ENCODE data around the gene KCNT2.

The KCNT2 gene

DNA sequence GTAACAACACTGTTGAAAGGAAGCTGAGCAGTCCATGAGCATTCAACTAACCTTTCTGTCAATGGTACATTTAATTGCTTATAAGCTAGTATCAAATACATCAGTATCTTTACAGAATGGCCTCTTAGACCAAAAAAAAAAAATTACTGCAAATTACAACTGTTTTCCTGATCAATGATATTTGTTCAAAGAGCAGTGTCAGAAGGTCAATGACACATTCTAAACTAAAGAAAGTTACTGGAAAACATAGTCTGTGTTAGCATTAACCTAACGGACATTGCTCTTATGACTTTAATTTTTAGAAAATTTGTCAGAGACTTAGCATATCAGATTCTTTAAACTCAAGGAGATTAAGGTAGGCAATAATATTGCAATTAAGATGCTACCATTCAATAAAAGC lies 162.5 kb downstream of the KCNT2 start:
- TF ChIP-seq CTCF (IDR thresholded peaks at IDR 0.05; ENCODE audit: low read length) (no peak), EZH2 (optimal IDR thresholded peaks at IDR 0.05; ENCODE audit: low read depth, low read length) (no peak), EZH2phosphoT487 (IDR thresholded peaks at IDR 0.05; ENCODE audit: low read length) (no peak)
- no peak overlapping the region for H2AFZ ChIP-seq (ENCODE audit: low read length)
- H3F3A ChIP-seq (ENCODE audit: insufficient read depth, low read length), result no peaks in the 10 kb centered on the region
- H3K27me3 ChIP-seq (replicated peaks; ENCODE audit: insufficient read depth, low read length), result no peaks in the 10 kb centered on the region
- H3K9me3 ChIP-seq (replicated peaks; ENCODE audit: insufficient read depth, low read length), result no peaks in the 10 kb centered on the region
- H3K9ac ChIP-seq (ENCODE audit: low read length), result no peak overlapping the region
- H3K4me3 ChIP-seq (ENCODE audit: low read length), result no peak overlapping the region
- H4K20me1 ChIP-seq (ENCODE audit: insufficient read depth, low read length), result no peaks in the 10 kb centered on the region
- H3K4me1 ChIP-seq (ENCODE audit: low read length), result no peaks in the 10 kb centered on the region
- H3K27ac ChIP-seq (ENCODE audit: low read length), result no peak overlapping the region
- no peaks in the 10 kb centered on the region for H3K9me2 ChIP-seq (replicated peaks; ENCODE audit: insufficient read depth, low read length)
- no peak for DNase-seq
- no peaks in the 10 kb centered on the region for H3K36me3 ChIP-seq (replicated peaks; ENCODE audit: insufficient read depth, low read length)
- H3K79me2 ChIP-seq (ENCODE audit: low read length), result no peaks in the 10 kb centered on the region
- H3K4me2 ChIP-seq (ENCODE audit: low read depth, low read length), result no peak overlapping the region

DNA sequence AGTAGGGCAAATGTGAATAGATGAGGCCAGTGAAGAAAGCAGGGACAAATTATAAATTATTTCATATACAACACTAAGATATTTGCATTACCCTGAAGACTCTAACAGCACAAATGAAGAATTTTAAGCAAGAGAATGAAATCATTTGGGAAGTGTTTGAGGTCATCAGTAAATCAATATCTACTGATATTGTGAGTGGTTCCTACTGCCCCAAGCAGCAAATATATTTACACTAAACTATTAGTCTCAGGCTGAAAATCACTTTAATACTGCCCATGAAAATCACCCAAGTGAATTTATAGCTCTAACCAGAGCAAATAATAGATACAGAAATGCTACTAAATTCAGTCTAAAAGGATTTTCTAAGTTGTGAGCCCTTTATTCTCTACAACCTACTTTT lies 163.6 kb downstream of the KCNT2 start:
- no peaks in the 10 kb centered on the region for H3F3A ChIP-seq (ENCODE audit: insufficient read depth, low read length)
- no peaks in the 10 kb centered on the region for H3K9me2 ChIP-seq (replicated peaks; ENCODE audit: insufficient read depth, low read length)
- no peaks in the 10 kb centered on the region for H3K27me3 ChIP-seq (replicated peaks; ENCODE audit: insufficient read depth, low read length)
- DNase-seq, result no peak
- H3K4me1 ChIP-seq (ENCODE audit: low read length), result no peaks in the 10 kb centered on the region
- no peak overlapping the region for H3K27ac ChIP-seq (ENCODE audit: low read length)
- H3K4me2 ChIP-seq (ENCODE audit: low read depth, low read length), result no peak overlapping the region
- H3K79me2 ChIP-seq (ENCODE audit: low read length), result no peaks in the 10 kb centered on the region
- no peak overlapping the region for H3K4me3 ChIP-seq (ENCODE audit: low read length)
- no peak overlapping the region for H2AFZ ChIP-seq (ENCODE audit: low read length)
- H3K9me3 ChIP-seq (replicated peaks; ENCODE audit: insufficient read depth, low read length), result no peaks in the 10 kb centered on the region
- no peaks in the 10 kb centered on the region for H3K36me3 ChIP-seq (replicated peaks; ENCODE audit: insufficient read depth, low read length)
- H3K9ac ChIP-seq (ENCODE audit: low read length), result no peak overlapping the region
- no peak for TF ChIP-seq EZH2 (optimal IDR thresholded peaks at IDR 0.05; ENCODE audit: low read depth, low read length)
- no peak for TF ChIP-seq EZH2phosphoT487 (IDR thresholded peaks at IDR 0.05; ENCODE audit: low read length)
- no peak for TF ChIP-seq CTCF (IDR thresholded peaks at IDR 0.05; ENCODE audit: low read length)
- H4K20me1 ChIP-seq (ENCODE audit: insufficient read depth, low read length), result no peaks in the 10 kb centered on the region

DNA sequence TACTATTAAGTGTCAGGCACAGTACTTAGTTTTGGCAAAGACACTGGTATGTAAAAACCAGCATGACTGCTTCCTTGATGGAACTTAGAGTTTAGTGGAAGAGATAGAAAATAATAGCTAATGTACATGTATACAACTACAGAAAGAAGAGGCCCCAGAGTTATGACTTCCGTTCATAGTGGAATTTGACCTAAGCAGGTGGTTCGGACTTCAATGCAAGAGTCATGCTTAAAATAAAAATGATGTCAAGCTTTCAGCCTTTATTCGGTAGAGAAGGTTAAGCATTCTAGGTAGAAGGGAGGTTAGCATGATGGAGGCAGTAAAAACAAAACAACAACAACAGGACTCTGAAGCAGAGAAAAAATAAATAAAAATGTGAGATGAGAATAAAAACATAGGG lies 165.9 kb downstream of the KCNT2 start:
- DNase-seq, result no peak
- no peaks in the 10 kb centered on the region for H3K9me3 ChIP-seq (replicated peaks; ENCODE audit: insufficient read depth, low read length)
- H3K9ac ChIP-seq (ENCODE audit: low read length), result no peak overlapping the region
- H3K27ac ChIP-seq (ENCODE audit: low read length), result no peak overlapping the region
- no peak overlapping the region for H3K4me3 ChIP-seq (ENCODE audit: low read length)
- H3K4me2 ChIP-seq (ENCODE audit: low read depth, low read length), result no peak overlapping the region
- no peak overlapping the region for H2AFZ ChIP-seq (ENCODE audit: low read length)
- H4K20me1 ChIP-seq (ENCODE audit: insufficient read depth, low read length), result no peaks in the 10 kb centered on the region
- TF ChIP-seq EZH2phosphoT487 (IDR thresholded peaks at IDR 0.05; ENCODE audit: low read length), result no peak
- TF ChIP-seq EZH2 (optimal IDR thresholded peaks at IDR 0.05; ENCODE audit: low read depth, low read length), result no peak
- TF ChIP-seq CTCF (IDR thresholded peaks at IDR 0.05; ENCODE audit: low read length), result no peak
- H3K79me2 ChIP-seq (ENCODE audit: low read length), result no peaks in the 10 kb centered on the region
- H3K27me3 ChIP-seq (replicated peaks; ENCODE audit: insufficient read depth, low read length), result no peaks in the 10 kb centered on the region
- no peaks in the 10 kb centered on the region for H3K9me2 ChIP-seq (replicated peaks; ENCODE audit: insufficient read depth, low read length)
- no peaks in the 10 kb centered on the region for H3F3A ChIP-seq (ENCODE audit: insufficient read depth, low read length)
- H3K36me3 ChIP-seq (replicated peaks; ENCODE audit: insufficient read depth, low read length), result no peaks in the 10 kb centered on the region
- no peaks in the 10 kb centered on the region for H3K4me1 ChIP-seq (ENCODE audit: low read length)
